ENCODE measurements around the gene OR2S2. TPM values are rescaled to one million over a fixed set of nuclear protein-coding genes. Genes with fewer than 3 reads are reported as not detected.

OR2S2 gene
- total RNA-seq, 1 donor from 2014 or later = not detected

- TF ChIP-seq, protein P1, sequence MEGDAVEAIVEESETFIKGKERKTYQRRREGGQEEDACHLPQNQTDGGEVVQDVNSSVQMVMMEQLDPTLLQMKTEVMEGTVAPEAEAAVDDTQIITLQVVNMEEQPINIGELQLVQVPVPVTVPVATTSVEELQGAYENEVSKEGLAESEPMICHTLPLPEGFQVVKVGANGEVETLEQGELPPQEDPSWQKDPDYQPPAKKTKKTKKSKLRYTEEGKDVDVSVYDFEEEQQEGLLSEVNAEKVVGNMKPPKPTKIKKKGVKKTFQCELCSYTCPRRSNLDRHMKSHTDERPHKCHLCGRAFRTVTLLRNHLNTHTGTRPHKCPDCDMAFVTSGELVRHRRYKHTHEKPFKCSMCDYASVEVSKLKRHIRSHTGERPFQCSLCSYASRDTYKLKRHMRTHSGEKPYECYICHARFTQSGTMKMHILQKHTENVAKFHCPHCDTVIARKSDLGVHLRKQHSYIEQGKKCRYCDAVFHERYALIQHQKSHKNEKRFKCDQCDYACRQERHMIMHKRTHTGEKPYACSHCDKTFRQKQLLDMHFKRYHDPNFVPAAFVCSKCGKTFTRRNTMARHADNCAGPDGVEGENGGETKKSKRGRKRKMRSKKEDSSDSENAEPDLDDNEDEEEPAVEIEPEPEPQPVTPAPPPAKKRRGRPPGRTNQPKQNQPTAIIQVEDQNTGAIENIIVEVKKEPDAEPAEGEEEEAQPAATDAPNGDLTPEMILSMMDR (IDR thresholded peaks at IDR 0.05; ENCODE audit: borderline replicate concordance) = no peak
- intact Hi-C loops (cut with micrococcal nuclease) = no loop called here
- Histone ChIP-seq H3K27me3 (ENCODE audit: low read depth) (peaks cover 11% of the 10 kb centered on the region), H3K36me3 (no peaks in the 10 kb centered on the region), H3K4me3 (no peak overlapping the region), H3K4me1 (no peaks in the 10 kb centered on the region), H3K9me3 (replicated peaks) (no peaks in the 10 kb centered on the region), H3K27ac (replicated peaks) (no peak overlapping the region)
- DNase-seq = no peak
Observed at GRCh38 chr9:35981699-35982098, 23.7 kb upstream of the OR2S2 start.

- H3K4me3 ChIP-seq = no peak overlapping the region
- no peaks in the 10 kb centered on the region for H3K4me1 ChIP-seq
- H3K27me3 ChIP-seq (ENCODE audit: low read depth) = peaks cover 11% of the 10 kb centered on the region
- intact Hi-C loops (cut with micrococcal nuclease) = no loop called here
- H3K27ac ChIP-seq (replicated peaks) = no peak overlapping the region
- peaks cover 6% of the 10 kb centered on the region for H3K9me3 ChIP-seq (replicated peaks)
- H3K36me3 ChIP-seq = no peaks in the 10 kb centered on the region
- no peak for DNase-seq
- TF ChIP-seq, protein P1 (IDR thresholded peaks at IDR 0.05; ENCODE audit: borderline replicate concordance) = no peak
Observed at GRCh38 chr9:35980289-35981011, 22.5 kb upstream of the OR2S2 start.

GRCh38 chr9:35978792-35979191 lies 20.8 kb upstream of the OR2S2 start:
- Histone ChIP-seq H3K27me3 (ENCODE audit: low read depth) (peaks cover 11% of the 10 kb centered on the region), H3K9me3 (replicated peaks) (peaks cover 22% of the 10 kb centered on the region)
- intact Hi-C loops (cut with micrococcal nuclease) = no loop called here

DNA sequence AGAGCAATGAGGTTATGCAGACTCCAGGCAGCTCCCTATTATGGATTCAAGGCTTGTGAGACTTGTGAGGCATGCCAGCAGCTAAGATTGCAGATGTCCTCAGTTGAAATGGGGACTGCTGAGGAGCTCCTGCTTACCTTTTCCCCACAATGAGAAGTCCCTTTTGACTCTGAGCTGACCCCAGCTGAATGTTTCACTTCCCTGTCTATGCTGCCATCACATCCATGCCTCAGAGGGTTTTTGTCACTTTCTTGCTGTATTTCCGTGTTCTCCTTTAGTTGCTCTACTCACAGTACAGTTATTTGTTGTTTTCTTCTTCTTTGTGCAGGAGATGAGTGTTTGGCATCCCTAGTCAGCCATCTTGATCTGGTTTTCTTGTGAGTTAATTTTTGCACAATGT lies 18.8 kb upstream of the OR2S2 start:
- Histone ChIP-seq H3K27ac (replicated peaks) (no peak overlapping the region), H3K9me3 (replicated peaks) (peaks cover 22% of the 10 kb centered on the region), H3K27me3 (ENCODE audit: low read depth) (peaks cover 14% of the 10 kb centered on the region), H3K36me3 (no peaks in the 10 kb centered on the region), H3K4me3 (no peak overlapping the region), H3K4me1 (no peaks in the 10 kb centered on the region)
- DNase-seq = no peak
- intact Hi-C loops (cut with micrococcal nuclease) = no loop called here
- TF ChIP-seq, protein P1 (IDR thresholded peaks at IDR 0.05; ENCODE audit: borderline replicate concordance) = no peak

More at GRCh38 chr9:35978792-35979191, 20.8 kb upstream of the OR2S2 start:
- Histone ChIP-seq H3K4me1 (no peaks in the 10 kb centered on the region), H3K27ac (replicated peaks) (no peak overlapping the region), H3K36me3 (no peaks in the 10 kb centered on the region), H3K4me3 (no peak overlapping the region)
- TF ChIP-seq, protein P1 (IDR thresholded peaks at IDR 0.05; ENCODE audit: borderline replicate concordance) = no peak
- no peak for DNase-seq

DNA sequence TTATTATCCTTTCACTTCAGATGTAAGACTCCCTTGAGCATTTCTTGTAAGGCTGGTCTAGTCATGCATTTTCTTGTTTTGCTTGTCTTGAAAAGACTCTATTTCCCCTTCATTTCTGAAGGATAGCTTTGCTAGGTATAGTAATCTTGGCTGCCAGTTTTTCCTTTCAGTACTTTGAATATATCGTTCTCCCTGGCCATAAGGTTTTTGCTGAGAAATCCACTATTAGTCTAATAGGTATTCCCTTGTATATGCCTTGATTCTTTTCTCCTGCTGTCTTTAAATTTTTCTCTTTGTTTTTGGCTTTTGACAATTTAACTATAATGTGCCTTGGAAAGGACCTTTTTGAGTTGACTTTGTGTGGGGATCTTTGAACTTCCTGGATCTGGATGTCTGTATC lies 16.8 kb upstream of the OR2S2 start:
- Histone ChIP-seq H3K4me1 (no peaks in the 10 kb centered on the region), H3K9me3 (replicated peaks) (peaks cover 22% of the 10 kb centered on the region), H3K27me3 (ENCODE audit: low read depth) (peaks cover 18% of the 10 kb centered on the region), H3K4me3 (no peak overlapping the region), H3K27ac (replicated peaks) (no peak overlapping the region), H3K36me3 (no peaks in the 10 kb centered on the region)
- no peak for DNase-seq
- TF ChIP-seq, protein P1 (IDR thresholded peaks at IDR 0.05; ENCODE audit: borderline replicate concordance) = no peak
- intact Hi-C loops (cut with micrococcal nuclease) = no loop called here

Measured in left ventricle myocardium inferior (tissue), 1 donor.